Lung microvascular endothelial cell (primary cell): ENCODE results near the gene NELL1. TPM values are rescaled to one million over a fixed set of nuclear protein-coding genes. Genes with fewer than 3 reads are reported as not detected.

ENCODE experiments used
- DNase-seq, 2 donors: peaks; one replicate each; pipeline versions ENCODE4 v3.0.0 to v3.0.0-alpha.2; 2010; ENCODE audit warnings: low read depth in 2 of 2
- total RNA-seq: library from RNA; depleted of rRNA; stranded (reverse); fragments of >200 nt; gene quantifications from 2 replicates; pipeline ENCODE4 v1.2.1, GENCODE V29; 2014

The NELL1 gene
- total RNA-seq, 1 donor from 2014 or later: not detected

- no peak for DNase-seq
Measured at GRCh38 chr11:20873054-20873453, 203.7 kb downstream of the NELL1 start.

- DNase-seq: no peak
Measured at GRCh38 chr11:20874358-20874757, 205.0 kb downstream of the NELL1 start.

GRCh38 chr11:20875889-20876288 is 206.5 kb downstream of the NELL1 start:
- no peak for DNase-seq

- DNase-seq: no peak
Measured at GRCh38 chr11:20876738-20877137, 207.4 kb downstream of the NELL1 start.

- no peak for DNase-seq
Measured at GRCh38 chr11:20880094-20880493, 210.7 kb downstream of the NELL1 start.

- no peak for DNase-seq
Measured at GRCh38 chr11:20881328-20882079, 212.1 kb downstream of the NELL1 start.

- no peak for DNase-seq
Measured at GRCh38 chr11:20887137-20887536, 217.8 kb downstream of the NELL1 start.

- DNase-seq: no peak
Measured at GRCh38 chr11:20894296-20894695, 224.9 kb downstream of the NELL1 start.

- no peak for DNase-seq
Measured at GRCh38 chr11:20909995-20910726, 240.8 kb downstream of the NELL1 start.

- DNase-seq: no peak
Measured at GRCh38 chr11:20910733-20911132, 241.3 kb downstream of the NELL1 start.

GRCh38 chr11:20912065-20912821 is 242.9 kb downstream of the NELL1 start:
- DNase-seq: no peak

GRCh38 chr11:20912922-20913512 is 243.6 kb downstream of the NELL1 start:
- DNase-seq: no peak

- no peak for DNase-seq
Measured at GRCh38 chr11:20917306-20917705, 247.9 kb downstream of the NELL1 start.

- no peak for DNase-seq
Measured at GRCh38 chr11:20926799-20927540, 257.6 kb downstream of the NELL1 start.

GRCh38 chr11:20931029-20931428 is 261.6 kb downstream of the NELL1 start:
- DNase-seq: no peak

- no peak for DNase-seq
Measured at GRCh38 chr11:20933086-20933485, 263.7 kb downstream of the NELL1 start.

- no peak for DNase-seq
Measured at GRCh38 chr11:20933958-20934357, 264.6 kb downstream of the NELL1 start.

GRCh38 chr11:20934516-20934915 is 265.1 kb downstream of the NELL1 start:
- no peak for DNase-seq

- no peak for DNase-seq
Measured at GRCh38 chr11:20937826-20938225, 268.4 kb downstream of the NELL1 start.

- no peak for DNase-seq
Measured at GRCh38 chr11:20949585-20949984, 280.2 kb downstream of the NELL1 start.

- no peak for DNase-seq
Measured at GRCh38 chr11:20962581-20962980, 293.2 kb downstream of the NELL1 start.
